GM19099 (cell line): ENCODE data around the gene DHPS.

Experiments
- POLR2A ChIP-seq: IDR thresholded peaks from 3 replicates; pipeline ENCODE4 v1.6.1; 2011; ENCODE audit warnings: low read depth; ENCODE audit not compliant: insufficient read length; ENCODE audit errors: extremely low read depth

DHPS gene

DNA sequence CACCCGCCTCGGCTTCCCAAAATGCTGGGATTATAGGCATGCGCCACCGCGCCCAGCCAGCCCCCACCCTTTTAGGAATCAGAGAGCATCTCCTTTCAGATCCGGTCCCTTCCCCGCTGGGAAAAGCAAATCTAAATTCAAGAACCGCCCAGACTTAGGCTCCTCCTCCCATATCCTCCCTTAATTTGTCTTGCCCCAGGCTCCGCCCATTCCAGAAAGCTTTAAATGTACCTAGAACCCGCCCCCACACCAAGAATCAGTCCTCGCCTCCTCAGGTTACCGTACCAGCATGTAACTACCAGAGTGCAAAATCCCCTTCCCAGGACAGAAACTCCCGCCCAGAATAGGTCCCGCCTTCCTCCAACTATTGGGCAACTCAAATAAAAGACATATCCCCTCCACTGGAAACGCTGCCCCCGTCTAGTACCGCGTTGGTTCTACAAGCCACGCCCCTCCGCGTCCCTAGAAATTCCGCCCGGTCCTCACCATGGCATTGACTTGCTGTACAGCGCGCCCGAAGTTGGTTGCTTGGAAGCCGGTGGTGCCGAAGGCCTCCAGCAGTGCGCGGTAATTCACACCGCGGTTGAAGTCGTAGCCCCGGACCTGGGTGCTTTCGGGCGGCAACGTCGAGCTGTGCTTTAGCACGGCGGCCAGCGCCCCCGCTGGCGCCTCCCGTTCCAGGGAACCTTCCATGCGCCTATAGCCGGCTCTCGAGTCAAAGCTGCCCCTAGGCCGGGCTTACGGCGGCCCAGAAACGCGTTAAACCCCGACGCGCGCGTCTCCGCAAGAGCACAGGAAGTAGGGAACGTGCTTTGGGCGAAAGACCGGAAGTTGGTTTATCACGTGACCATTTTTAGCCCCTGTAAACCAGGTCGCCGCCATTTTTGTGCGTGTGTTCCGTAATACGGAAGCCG is at the start of gene DHPS:
TSS of gene DHPS (minus strand) at position 807 of the 914 bp plus-strand sequence. CDS start at position 693, 114 bp downstream.
- TF ChIP-seq POLR2A = peak; percentile 79

DNA sequence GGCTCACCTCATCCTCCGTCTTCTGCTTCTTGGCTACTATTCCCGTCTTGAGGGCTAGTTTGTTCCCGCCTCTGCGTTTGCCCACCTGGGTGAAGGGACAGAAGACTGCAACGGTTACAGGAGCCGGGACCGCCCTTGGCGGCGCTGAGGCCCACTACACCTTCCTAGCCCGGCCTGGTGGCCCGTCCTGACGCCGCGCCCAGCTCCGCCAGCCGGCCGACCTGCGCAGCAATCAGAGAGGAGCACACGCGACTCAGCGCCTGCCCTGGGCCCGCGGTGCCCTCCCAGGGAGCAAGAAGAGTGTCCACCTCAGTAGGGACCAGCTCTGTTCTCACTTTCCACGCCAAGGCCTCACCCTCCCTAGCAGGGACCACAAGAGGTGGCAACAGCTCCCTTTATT is 49.7 kb upstream of the DHPS start:
- no peak for TF ChIP-seq POLR2A

DNA sequence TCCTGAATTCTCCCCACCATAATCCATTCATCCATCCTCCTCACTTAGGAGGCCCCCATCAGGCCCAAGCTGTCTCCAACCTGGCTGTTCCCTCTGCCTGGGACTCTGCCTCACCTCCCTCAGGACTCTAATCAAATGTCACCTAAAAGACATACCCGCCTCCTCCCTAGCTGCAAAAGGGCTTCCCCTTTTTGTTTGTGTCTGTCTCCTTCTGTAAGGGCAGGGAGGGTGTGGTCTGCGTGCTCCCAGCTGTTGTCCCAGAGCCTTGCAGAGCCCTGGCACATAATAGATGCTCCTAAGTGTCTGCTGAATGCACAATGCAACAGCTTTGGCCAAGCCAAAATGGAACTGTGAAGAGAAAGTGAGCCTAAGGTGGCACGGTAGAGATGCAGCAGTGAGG is 48.4 kb upstream of the DHPS start:
- no peak for TF ChIP-seq POLR2A

GRCh38 chr19:12727745-12728433 is 46.2 kb upstream of the DHPS start:
- no peak for TF ChIP-seq POLR2A

DNA sequence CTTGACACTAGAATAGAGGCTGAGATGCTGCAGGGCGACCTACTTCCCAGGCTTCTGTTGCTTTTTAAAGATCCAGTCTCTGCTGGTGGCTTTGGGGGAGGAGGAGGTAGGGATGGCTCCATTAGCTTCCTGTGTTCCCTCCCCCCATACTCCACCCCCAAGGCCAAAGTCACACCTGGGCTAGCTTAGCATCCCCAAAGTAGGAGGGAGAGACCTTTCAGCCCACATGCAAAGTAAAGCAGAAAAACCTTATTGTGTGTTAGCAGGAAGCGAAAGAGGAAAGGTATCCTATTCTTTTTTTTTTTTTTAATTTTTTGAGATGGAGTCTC is 45.3 kb upstream of the DHPS start:
- no peak for TF ChIP-seq POLR2A

- TF ChIP-seq POLR2A = peak; percentile 70
These were observed 42.2 kb upstream of the DHPS start, which contains the start of gene TNPO2 for GRCh38 chr19:12723641-12724426. TSS of gene TNPO2 (minus strand) at chr19:12723932. CDS start at chr19:12720977, 2,955 bp downstream.

- no peak for TF ChIP-seq POLR2A
These were observed 41.6 kb upstream of the DHPS start for GRCh38 chr19:12723381-12723640.

- peak; percentile 56 for TF ChIP-seq POLR2A
These were observed 41.1 kb upstream of the DHPS start for GRCh38 chr19:12722566-12723380.

DNA sequence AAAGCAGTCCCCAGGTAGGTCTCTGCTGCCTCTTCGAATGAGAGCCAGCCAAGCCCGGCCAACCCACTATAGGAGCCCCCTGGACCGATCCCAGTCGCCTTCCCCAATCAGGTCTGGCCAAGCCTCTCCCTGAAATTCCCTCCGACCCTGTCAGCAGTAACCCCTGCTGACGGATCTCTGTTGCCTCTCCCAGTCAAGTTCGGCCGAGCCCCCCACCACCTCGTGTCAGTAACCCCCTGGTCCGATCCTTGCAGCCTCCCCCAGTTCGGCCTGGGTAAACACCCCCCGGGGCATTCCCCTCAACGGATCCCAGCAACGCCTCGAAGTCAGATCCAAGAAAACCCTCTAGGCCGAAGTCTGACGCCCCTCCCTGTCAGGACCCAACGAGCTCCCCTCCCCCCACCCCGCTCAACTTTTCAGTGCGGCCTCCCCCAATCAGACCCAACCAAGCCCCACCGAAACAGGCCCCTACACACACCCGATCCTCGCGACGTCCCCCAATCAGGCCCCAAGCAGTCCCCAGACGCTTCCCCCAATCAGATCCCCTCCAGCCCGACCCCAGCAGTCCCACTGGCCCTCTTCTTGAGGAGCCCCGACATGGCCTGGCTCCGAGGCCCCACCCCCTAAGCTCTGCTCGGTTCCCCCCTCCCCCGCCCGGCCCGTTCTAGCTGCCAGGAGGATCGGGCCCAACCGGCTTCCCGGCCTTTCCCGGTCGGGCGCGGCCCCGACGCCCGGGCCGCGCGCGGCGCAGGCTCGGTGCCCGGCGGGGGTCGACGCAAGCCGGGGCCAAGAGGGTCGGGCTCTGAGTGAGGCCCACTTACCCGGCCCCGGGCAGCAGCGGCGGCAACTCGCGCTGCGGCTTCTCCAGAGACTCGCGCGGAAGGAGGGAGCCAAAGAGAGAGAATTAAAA is 40.2 kb upstream of the DHPS start:
- TF ChIP-seq POLR2A = no peak

DNA sequence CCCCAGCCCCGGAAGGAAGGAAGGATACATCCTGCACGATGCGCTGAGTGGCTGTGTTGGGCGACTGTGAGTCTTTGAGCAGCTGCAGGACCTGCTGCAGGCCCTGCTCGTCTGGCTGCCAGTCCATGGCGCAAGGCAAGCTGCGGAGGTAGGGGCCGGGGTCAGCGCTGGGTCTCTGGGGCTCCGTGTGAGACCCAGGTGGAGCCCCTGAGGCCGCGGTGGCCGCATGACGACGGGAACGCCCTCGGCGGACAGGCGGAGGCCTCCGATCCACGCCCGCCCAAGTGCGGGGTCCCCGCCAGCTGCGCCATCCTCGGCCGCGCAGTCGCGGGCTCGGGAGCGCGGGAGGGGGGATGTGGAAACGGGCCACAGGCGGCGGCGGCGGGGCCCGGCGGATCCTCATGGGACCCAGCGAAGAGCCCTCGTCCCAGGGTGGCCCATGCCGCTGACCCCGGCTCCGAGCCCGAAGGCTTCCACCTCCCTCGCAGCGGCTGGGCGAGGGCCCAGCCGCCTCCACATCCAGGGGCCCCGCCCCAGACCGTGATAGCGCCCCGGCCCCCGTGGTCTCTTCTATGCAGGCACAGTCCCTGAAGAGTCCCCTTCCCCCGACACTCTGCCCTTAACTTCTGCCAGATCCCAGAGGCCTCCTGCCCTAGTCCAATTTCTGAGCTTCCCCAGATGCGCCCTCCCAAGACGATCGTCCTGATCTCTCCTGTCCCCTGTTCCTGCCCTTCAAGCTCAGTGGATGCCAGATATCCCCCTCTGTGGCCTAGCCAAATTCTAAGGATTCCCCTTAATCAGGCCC is 39.4 kb upstream of the DHPS start:
- TF ChIP-seq POLR2A = no peak

DNA sequence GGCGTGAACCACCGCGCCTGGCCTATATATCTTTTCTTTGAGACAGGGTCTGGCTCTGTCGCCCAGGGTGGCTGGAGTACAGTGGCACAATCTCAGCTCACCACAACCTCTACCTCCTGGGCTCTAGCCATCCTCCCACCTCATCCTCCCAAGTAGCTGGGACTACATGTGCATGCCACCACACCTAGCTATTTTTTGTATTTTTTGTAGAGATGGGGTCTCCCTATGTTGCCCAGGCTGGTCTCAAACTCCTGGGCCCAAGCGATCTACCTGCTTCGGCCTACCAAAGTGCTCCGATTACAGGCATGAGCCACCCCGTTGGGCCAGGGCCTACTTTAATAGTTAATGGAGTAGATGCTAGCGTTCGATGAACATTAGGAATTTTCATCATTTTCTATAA is 38.6 kb upstream of the DHPS start:
- TF ChIP-seq POLR2A = no peak

GRCh38 chr19:12715929-12716328 is 34.2 kb upstream of the DHPS start:
- no peak for TF ChIP-seq POLR2A

DNA sequence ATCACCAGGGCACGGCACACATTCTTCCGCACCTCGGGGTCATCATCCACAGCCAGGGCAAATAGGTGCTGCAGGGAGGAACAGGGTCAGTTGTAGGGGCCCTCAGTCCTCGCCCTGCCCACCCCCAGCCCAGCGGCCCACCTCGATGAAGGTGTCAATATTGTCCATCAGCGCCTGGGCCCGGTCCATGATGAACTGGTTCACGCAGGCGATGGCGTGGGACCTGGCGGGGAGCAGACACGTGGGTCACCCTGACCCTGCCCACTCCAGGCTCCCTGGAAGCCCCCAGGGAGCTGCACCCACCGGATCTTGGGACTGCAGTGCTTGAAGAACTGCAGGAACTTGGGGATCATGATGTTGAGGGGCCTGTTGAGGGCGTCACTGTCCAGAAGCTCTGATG is 33.4 kb upstream of the DHPS start:
- TF ChIP-seq POLR2A = no peak
